GM12878 (cell line): ENCODE results near the gene LYPD4. TPM values are rescaled to one million over a fixed set of nuclear protein-coding genes. Genes with fewer than 3 reads are reported as not detected.

Source experiments
- BACH1 ChIP-seq: fragments of 450-650 bp; IDR thresholded peaks from 2 replicates; pipeline ENCODE4 v1.6.1; 2017; ENCODE audit warnings: mild to moderate bottlenecking, borderline replicate concordance
- CBX3 ChIP-seq: fragments of 200-600 bp; sonication (generic); IDR thresholded peaks from 2 replicates; pipeline ENCODE4 v1.6.1; 2016; ENCODE audit warnings: low read depth, borderline replicate concordance
- HDAC6 ChIP-seq: fragments of 200-600 bp; sonication (generic); IDR thresholded peaks from one replicate; pipeline ENCODE4 v1.8.0; 2017; ENCODE audit warnings: antibody characterized with exemption; ENCODE audit not compliant: unreplicated experiment
- LARP7 ChIP-seq: fragments of 450-650 bp; IDR thresholded peaks from 2 replicates; pipeline ENCODE4 v1.6.1; 2017; ENCODE audit warnings: mild to moderate bottlenecking
- NFYA ChIP-seq: IDR thresholded peaks from 2 replicates; pipeline ENCODE4 v1.6.1; 2011; ENCODE audit warnings: low read depth, mild to moderate bottlenecking, low read length, improper control_type of control experiment, borderline replicate concordance
- PAX5 ChIP-seq: IDR thresholded peaks from 2 replicates; pipeline ENCODE4 v1.6.1; 2011; ENCODE audit warnings: low read depth, low read length, borderline replicate concordance
- RAD21 ChIP-seq: IDR thresholded peaks from 2 replicates; pipeline ENCODE4 v1.6.1; 2011; ENCODE audit warnings: mild to moderate bottlenecking, low read depth, low read length, moderate library complexity; ENCODE audit not compliant: insufficient read depth
- RB1 ChIP-seq: fragments of 450-650 bp; formaldehyde crosslinking; IDR thresholded peaks from 2 replicates; pipeline ENCODE4 v1.6.1; 2017; ENCODE audit warnings: mild to moderate bottlenecking, borderline replicate concordance
- RUNX3 ChIP-seq: IDR thresholded peaks from 2 replicates; pipeline ENCODE4 v1.6.1; 2012; ENCODE audit warnings: low read length, inconsistent platforms
- SP1 ChIP-seq: IDR thresholded peaks from one replicate; pipeline ENCODE4 v1.6.1; 2011; ENCODE audit warnings: low read depth, low read length
- SRF ChIP-seq, 2 experiments: IDR thresholded peaks; 2 replicates each; pipeline ENCODE4 v1.6.1; 2011; ENCODE audit warnings: low read depth in 2 of 2, low read length in 2 of 2, mild to moderate bottlenecking in 1 of 2, moderate library complexity in 1 of 2
- TCF12 ChIP-seq: IDR thresholded peaks from 2 replicates; pipeline ENCODE4 v1.6.1; 2011; ENCODE audit warnings: low read depth, mild to moderate bottlenecking, low read length
- ZZZ3 ChIP-seq: IDR thresholded peaks from 2 replicates; pipeline ENCODE4 v1.6.1; 2011; ENCODE audit warnings: low read depth; ENCODE audit not compliant: control insufficient read depth, insufficient read length
- polyA plus RNA-seq, 11 experiments: library from polyadenylated mRNA; depleted of rRNA in 4 of 11; unstranded in 6 of 11; stranded (reverse) in 5 of 11; fragments of >200 nt; fragmentation: Nextera tagmentation in 4 of 11; fragmentation: Illumina TruSeq in 1 of 11; extraction: Ambion mirVana in 4 of 11; extraction: Trizol in 1 of 11; gene quantifications; 1 replicate in 1 of 11; 2 replicates in 10 of 11; pipeline versions ENCODE4 v1.2.1 to v1.2.3, GENCODE V29; 2011 to 2016; ENCODE audit warnings: inconsistent platforms in 2 of 11, missing spikeins in 2 of 11, low read depth in 1 of 11
- total RNA-seq, 4 experiments: library from RNA; depleted of rRNA in 3 of 4; stranded (reverse); fragments of >200 nt in 3 of 4; fragmentation: Illumina TruSeq in 1 of 4; extraction: Trizol in 1 of 4; gene quantifications; 2 replicates each; pipeline versions ENCODE4 v1.2.1 to v1.2.3, GENCODE V29; 2013 to 2021
- TF ChIP-seq, protein P1 (sequence below): IDR thresholded peaks from 2 replicates; pipeline ENCODE4 v1.6.1; 2012; ENCODE audit warnings: mild to moderate bottlenecking, low read depth, low read length
- TF ChIP-seq, protein P2 (sequence below): IDR thresholded peaks from 2 replicates; pipeline ENCODE4 v1.6.1; 2012; ENCODE audit warnings: low read length, inconsistent platforms
- TF ChIP-seq, protein P3 (sequence below): IDR thresholded peaks from 2 replicates; pipeline ENCODE4 v1.6.1; 2012; ENCODE audit warnings: improper control_type of control experiment, low read depth, low read length; ENCODE audit not compliant: insufficient replicate concordance
- TF ChIP-seq, protein P4 (sequence below): fragments of 450-650 bp; conservative IDR thresholded peaks from 2 replicates; pipeline ENCODE4 v1.6.1; 2017; ENCODE audit warnings: mild to moderate bottlenecking, moderate library complexity

The LYPD4 gene
- total and polyA plus RNA-seq, 10 of the 15 experiments (the other 5 are each of a cell fraction or from before 2014, with no cell fraction given), result not detected

DNA sequence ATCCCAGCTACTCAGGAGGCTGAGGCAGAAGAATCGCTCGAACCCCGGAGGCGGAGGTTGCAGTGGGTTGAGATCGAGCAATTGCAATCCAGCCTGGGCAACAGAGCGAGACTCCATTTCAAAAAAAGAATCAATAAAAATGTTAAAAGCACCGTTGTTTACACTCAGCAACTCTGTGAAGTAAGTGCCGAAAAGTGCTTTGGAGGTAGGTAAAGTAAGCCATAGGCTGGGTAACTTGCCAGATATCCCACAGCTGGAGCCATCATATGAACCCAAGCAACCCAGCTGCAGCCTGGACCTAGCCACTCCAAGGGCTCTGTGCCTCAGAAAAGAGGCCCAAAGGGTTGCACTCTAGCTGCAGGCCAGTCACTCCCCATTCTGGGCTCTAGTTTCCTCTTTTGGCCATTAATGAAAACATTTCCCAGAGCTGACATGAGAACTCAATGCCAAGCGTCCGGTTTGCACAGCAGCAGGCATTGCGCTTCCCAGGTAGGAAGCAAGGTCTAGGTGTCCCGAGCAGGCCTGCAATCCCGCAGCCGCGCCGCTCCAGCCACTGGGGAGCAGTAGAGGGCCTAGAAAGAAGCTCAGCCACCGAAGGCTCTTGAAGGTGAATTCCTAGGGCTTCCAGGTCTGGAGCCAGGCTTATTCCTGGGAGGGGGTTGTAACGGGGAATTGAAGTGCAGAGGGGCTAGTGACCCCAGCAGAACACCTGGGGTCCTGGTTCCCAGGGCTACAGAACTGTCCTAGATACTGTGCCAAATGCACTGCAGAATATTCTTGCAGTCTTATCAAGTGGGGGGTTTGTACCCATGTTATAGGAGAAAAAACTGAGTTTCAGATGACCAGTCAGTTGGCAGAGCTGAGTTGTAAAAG is 28.5 kb upstream of the LYPD4 start (continued):
- TF ChIP-seq RAD21 (peak; percentile 87), SP1 (no peak), TCF12 (0 out of 2 replicates have a peak, but pooled peaks have one; percentile 9), BACH1 (0 out of 2 replicates have a peak, but pooled peaks have one; percentile 25), PAX5 (no peak), CBX3 (no peak), SRF (IDR thresholded peaks at IDR 0.05; ENCODE audit: low read depth in 2 of 2, low read length in 2 of 2) (no peak), LARP7 (no peak), RB1 (0 out of 2 replicates have a peak, but pooled peaks have one; percentile 36), HDAC6 (no peak), ZZZ3 (no peak), RUNX3 (peak; percentile 35; the same call in 1 of the 2 replicates), NFYA (no peak)
- TF ChIP-seq, protein P1, sequence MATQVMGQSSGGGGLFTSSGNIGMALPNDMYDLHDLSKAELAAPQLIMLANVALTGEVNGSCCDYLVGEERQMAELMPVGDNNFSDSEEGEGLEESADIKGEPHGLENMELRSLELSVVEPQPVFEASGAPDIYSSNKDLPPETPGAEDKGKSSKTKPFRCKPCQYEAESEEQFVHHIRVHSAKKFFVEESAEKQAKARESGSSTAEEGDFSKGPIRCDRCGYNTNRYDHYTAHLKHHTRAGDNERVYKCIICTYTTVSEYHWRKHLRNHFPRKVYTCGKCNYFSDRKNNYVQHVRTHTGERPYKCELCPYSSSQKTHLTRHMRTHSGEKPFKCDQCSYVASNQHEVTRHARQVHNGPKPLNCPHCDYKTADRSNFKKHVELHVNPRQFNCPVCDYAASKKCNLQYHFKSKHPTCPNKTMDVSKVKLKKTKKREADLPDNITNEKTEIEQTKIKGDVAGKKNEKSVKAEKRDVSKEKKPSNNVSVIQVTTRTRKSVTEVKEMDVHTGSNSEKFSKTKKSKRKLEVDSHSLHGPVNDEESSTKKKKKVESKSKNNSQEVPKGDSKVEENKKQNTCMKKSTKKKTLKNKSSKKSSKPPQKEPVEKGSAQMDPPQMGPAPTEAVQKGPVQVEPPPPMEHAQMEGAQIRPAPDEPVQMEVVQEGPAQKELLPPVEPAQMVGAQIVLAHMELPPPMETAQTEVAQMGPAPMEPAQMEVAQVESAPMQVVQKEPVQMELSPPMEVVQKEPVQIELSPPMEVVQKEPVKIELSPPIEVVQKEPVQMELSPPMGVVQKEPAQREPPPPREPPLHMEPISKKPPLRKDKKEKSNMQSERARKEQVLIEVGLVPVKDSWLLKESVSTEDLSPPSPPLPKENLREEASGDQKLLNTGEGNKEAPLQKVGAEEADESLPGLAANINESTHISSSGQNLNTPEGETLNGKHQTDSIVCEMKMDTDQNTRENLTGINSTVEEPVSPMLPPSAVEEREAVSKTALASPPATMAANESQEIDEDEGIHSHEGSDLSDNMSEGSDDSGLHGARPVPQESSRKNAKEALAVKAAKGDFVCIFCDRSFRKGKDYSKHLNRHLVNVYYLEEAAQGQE, result no peak
- TF ChIP-seq, protein P2, sequence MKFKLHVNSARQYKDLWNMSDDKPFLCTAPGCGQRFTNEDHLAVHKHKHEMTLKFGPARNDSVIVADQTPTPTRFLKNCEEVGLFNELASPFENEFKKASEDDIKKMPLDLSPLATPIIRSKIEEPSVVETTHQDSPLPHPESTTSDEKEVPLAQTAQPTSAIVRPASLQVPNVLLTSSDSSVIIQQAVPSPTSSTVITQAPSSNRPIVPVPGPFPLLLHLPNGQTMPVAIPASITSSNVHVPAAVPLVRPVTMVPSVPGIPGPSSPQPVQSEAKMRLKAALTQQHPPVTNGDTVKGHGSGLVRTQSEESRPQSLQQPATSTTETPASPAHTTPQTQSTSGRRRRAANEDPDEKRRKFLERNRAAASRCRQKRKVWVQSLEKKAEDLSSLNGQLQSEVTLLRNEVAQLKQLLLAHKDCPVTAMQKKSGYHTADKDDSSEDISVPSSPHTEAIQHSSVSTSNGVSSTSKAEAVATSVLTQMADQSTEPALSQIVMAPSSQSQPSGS, result no peak
- TF ChIP-seq, protein P3, sequence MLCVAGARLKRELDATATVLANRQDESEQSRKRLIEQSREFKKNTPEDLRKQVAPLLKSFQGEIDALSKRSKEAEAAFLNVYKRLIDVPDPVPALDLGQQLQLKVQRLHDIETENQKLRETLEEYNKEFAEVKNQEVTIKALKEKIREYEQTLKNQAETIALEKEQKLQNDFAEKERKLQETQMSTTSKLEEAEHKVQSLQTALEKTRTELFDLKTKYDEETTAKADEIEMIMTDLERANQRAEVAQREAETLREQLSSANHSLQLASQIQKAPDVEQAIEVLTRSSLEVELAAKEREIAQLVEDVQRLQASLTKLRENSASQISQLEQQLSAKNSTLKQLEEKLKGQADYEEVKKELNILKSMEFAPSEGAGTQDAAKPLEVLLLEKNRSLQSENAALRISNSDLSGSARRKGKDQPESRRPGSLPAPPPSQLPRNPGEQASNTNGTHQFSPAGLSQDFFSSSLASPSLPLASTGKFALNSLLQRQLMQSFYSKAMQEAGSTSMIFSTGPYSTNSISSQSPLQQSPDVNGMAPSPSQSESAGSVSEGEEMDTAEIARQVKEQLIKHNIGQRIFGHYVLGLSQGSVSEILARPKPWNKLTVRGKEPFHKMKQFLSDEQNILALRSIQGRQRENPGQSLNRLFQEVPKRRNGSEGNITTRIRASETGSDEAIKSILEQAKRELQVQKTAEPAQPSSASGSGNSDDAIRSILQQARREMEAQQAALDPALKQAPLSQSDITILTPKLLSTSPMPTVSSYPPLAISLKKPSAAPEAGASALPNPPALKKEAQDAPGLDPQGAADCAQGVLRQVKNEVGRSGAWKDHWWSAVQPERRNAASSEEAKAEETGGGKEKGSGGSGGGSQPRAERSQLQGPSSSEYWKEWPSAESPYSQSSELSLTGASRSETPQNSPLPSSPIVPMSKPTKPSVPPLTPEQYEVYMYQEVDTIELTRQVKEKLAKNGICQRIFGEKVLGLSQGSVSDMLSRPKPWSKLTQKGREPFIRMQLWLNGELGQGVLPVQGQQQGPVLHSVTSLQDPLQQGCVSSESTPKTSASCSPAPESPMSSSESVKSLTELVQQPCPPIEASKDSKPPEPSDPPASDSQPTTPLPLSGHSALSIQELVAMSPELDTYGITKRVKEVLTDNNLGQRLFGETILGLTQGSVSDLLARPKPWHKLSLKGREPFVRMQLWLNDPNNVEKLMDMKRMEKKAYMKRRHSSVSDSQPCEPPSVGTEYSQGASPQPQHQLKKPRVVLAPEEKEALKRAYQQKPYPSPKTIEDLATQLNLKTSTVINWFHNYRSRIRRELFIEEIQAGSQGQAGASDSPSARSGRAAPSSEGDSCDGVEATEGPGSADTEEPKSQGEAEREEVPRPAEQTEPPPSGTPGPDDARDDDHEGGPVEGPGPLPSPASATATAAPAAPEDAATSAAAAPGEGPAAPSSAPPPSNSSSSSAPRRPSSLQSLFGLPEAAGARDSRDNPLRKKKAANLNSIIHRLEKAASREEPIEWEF, result no peak
- TF ChIP-seq, protein P4, sequence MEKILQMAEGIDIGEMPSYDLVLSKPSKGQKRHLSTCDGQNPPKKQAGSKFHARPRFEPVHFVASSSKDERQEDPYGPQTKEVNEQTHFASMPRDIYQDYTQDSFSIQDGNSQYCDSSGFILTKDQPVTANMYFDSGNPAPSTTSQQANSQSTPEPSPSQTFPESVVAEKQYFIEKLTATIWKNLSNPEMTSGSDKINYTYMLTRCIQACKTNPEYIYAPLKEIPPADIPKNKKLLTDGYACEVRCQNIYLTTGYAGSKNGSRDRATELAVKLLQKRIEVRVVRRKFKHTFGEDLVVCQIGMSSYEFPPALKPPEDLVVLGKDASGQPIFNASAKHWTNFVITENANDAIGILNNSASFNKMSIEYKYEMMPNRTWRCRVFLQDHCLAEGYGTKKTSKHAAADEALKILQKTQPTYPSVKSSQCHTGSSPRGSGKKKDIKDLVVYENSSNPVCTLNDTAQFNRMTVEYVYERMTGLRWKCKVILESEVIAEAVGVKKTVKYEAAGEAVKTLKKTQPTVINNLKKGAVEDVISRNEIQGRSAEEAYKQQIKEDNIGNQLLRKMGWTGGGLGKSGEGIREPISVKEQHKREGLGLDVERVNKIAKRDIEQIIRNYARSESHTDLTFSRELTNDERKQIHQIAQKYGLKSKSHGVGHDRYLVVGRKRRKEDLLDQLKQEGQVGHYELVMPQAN, result no peak
